ENCODE data around the gene HCFC1.
A peak's percentile ranks its signal among the peaks of the same experiment; 100 is the strongest.

HCFC1 gene

DNA sequence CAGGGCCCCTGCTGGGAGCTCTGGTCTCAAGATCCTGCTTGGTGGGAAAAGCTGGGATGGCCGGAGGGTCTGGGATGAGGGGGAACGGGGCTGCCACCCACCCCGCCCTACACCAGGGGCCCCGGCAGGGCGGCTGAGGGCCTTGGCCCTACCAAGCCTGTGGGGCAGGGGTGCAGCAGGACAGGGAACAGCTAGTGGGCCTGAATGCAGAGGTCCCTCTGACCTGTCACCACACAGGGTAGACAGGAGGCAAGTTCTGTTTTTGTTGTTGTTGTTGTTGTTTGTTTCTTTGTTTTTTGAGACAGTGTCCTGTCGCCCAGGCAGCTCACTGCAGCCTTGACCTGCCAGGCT, 26.8 kb downstream of the HCFC1 start:
- DNase-seq (ENCODE audit: low read depth, low spot score) = no peak
- H3K27ac ChIP-seq = no peak overlapping the region

GRCh38 chrX:153944140-153944799, 27.3 kb downstream of the HCFC1 start, which contains the start of gene RENBP:
Gene RENBP (minus strand): TSS chrX:153944643. CDS start chrX:153944610, 33 bp downstream.
- H3K27ac ChIP-seq = no peak within 1 kb of the TSS
- DNase-seq (ENCODE audit: low read depth, low spot score) = no peak

- no peak overlapping the region for H3K27ac ChIP-seq
- no peak for DNase-seq (ENCODE audit: low read depth, low spot score)
These were observed 30.0 kb downstream of the HCFC1 start for GRCh38 chrX:153941336-153942252.

DNA sequence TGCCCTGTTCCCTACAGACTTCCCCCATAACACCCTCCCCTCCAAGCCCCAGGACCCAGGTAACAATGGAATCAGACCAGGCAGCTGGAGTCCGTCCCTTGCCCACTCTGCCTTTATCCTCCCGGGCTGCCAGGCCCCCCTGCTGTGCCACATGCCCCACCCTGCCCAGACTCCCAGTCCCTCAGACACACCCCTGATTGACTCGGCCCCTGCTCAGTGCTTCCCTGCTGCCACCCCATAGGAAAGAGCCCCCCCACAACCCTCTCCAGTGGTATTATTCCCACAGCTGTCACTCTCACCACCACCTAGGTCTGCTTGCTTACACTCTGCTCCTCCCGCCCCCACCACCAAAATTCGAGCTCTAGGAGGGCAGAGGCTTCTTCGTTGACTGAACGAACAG, 32.0 kb downstream of the HCFC1 start:
- no peak overlapping the region for H3K27ac ChIP-seq
- no peak for DNase-seq (ENCODE audit: low read depth, low spot score)

- H3K27ac ChIP-seq = no peak overlapping the region
- DNase-seq (ENCODE audit: low read depth, low spot score) = no peak
These were observed 33.3 kb downstream of the HCFC1 start for GRCh38 chrX:153938226-153938786.

GRCh38 chrX:153937056-153937455, 34.6 kb downstream of the HCFC1 start:
- no peak for DNase-seq (ENCODE audit: low read depth, low spot score)
- H3K27ac ChIP-seq = no peak overlapping the region

GRCh38 chrX:153935326-153935851, 36.2 kb downstream of the HCFC1 start:
- no peak for DNase-seq (ENCODE audit: low read depth, low spot score)
- H3K27ac ChIP-seq = no peak overlapping the region

- DNase-seq (ENCODE audit: low read depth, low spot score) = no peak
- H3K27ac ChIP-seq = peak within 1 kb of the TSS; percentile 43
These were observed 36.8 kb downstream of the HCFC1 start, which contains the start of gene NAA10 for GRCh38 chrX:153934762-153935325. Gene NAA10 (minus strand): TSS chrX:153935037. CDS start chrX:153934904, 133 bp downstream.

GRCh38 chrX:153934148-153934761, 37.4 kb downstream of the HCFC1 start:
- peak overlapping the region; percentile 43 for H3K27ac ChIP-seq

GRCh38 chrX:153933748-153934147, 37.9 kb downstream of the HCFC1 start:
- no peak for DNase-seq (ENCODE audit: low read depth, low spot score)

More at GRCh38 chrX:153934148-153934761, 37.4 kb downstream of the HCFC1 start:
- DNase-seq (ENCODE audit: low read depth, low spot score) = no peak

GRCh38 chrX:153932220-153932915, 39.2 kb downstream of the HCFC1 start:
- no peak for DNase-seq (ENCODE audit: low read depth, low spot score)
- no peak overlapping the region for H3K27ac ChIP-seq

More at GRCh38 chrX:153933748-153934147, 37.9 kb downstream of the HCFC1 start:
- H3K27ac ChIP-seq = peak overlapping the region; percentile 43

DNA sequence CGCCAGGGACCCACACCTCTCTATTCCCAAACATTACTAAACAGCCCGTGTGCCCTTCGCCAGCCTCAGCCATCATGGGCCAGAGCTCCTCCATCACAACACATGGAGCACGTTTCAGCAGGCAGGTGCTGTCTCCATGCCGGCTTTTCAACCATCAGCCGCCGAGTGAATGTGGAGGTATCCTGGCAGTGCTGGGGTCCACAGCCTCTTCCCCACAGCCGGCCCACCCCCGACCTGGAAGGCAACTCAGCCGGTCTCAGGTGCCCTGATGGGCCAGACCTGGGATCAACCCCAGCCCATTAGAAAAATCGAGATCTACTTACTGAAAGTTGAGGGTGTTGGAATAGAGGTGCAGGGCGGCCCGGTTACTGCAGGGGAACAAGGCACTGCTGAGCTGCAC, 39.9 kb downstream of the HCFC1 start:
- no peak overlapping the region for H3K27ac ChIP-seq
- no peak for DNase-seq (ENCODE audit: low read depth, low spot score)

DNA sequence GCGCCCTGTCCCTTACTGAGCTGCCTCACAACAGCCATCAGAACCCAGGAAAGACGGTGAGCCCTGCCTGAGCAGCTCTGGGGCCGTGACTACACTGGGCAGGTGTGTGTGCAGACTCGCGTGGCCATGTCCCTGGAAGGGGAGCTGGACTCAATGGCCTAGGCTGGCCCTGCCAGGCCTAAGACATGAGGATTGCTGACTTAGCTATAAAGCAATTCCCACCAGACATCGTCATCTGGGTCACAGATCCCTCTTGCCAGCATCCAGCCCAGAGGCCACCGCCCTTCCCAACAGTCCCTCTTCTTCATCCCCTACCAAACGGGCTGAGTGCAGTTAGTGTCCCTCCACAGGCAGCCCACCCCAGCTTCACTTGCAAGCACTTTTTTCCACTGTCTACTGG, 40.5 kb downstream of the HCFC1 start:
- DNase-seq (ENCODE audit: low read depth, low spot score) = no peak
- no peak overlapping the region for H3K27ac ChIP-seq

GRCh38 chrX:153930011-153930910, 41.4 kb downstream of the HCFC1 start:
- DNase-seq (ENCODE audit: low read depth, low spot score) = no peak
- no peak overlapping the region for H3K27ac ChIP-seq

DNA sequence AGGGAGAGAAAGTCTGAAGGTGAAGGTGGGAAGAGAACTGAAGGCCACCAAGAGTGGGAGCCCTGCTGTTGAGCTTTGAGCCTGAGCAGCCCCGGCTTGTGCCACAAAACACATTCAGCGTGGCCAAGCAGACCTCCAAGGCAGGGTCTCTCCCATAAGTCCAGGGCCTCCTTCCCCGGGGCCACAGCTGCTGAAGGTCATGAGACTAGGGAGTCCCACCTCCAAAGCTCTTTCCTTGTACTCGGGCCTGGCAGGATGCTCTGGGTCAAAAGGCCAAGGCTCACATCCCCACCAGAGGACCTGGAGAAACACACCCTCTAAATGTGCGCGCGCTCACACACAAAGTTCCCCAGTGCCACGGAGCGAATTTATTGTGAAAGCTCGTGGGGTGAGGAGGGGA, 42.0 kb downstream of the HCFC1 start:
- no peak overlapping the region for H3K27ac ChIP-seq
- no peak for DNase-seq (ENCODE audit: low read depth, low spot score)

DNA sequence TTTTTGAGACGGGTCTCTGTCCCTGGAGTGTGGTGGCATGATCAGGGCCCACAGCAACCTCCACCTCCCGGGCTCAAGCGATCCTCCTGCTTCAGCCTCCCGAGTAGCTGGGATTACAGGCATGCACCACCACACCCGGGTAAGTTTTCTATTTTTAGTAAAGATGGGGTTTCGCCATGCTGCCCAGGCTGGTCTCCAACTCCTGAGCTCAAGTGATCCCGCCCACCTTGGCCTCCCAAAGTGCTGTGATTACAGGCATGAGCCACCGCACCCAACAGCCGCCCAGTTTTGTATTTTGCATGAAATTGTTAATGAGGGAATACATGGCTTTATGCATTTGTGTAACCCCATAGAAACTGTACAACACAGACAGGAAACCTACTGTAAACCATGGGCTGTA, 42.8 kb downstream of the HCFC1 start:
- DNase-seq (ENCODE audit: low read depth, low spot score) = no peak
- peak overlapping the region; percentile 91 for H3K27ac ChIP-seq

GRCh38 chrX:153927922-153928760, 43.5 kb downstream of the HCFC1 start:
- peak overlapping the region; percentile 91 for H3K27ac ChIP-seq
- peak; percentile 91 for DNase-seq (ENCODE audit: low read depth, low spot score)

DNA sequence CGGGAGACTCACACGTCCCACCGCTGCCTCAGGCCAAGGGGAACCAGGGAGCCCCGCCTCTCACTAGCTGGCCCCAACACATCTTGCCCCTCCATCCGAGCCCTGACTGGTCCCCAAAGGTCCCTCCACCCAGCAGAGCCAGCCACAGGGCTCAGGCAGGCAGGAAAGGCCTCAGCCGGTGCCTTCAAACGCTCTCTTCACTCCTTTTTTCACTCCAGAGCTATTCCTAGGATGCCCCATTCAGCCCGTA, 44.0 kb downstream of the HCFC1 start:
- H3K27ac ChIP-seq = peak overlapping the region; percentile 91
- no peak for DNase-seq (ENCODE audit: low read depth, low spot score)
